Hypothalamus (tissue), 51 donors: ENCODE results near the gene HMHB1.
"Not testable (repeated sequence)": the region's sequence is repeated elsewhere in the genome, so short reads cannot be mapped to it uniquely, and the experiment has no call there.

ENCODE experiments used
- DNase-seq, 51 donors: peaks; one replicate each; lab custom pipeline; 2025; lab: John Stamatoyannopoulos, UW

HMHB1 gene

GRCh38 chr5:143800715-143801114 lies 11.2 kb upstream of the HMHB1 start:
- no peak for DNase-seq

GRCh38 chr5:143801252-143801939 lies 10.6 kb upstream of the HMHB1 start:
- DNase-seq = no peak

DNA sequence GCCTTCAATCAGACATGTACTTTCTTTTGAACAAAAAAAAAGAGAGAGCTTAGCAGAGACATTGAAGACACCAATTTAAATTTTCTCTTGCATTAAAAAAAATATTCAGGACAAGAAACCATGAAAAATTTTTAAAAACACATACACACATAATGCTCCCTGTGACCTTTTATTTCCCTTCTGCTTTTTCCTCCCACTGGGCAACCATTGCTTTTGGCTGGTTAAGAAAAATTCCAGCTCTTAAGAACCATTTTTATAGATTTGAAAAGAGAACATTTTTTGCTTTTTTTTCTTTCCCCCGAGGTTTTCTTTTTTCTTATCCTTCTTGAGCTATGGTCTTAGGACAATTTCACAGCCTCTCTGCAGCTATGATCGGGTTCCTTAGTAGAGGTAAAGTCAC lies 6.1 kb upstream of the HMHB1 start:
- DNase-seq = no peak

GRCh38 chr5:143806579-143806978 lies 5.4 kb upstream of the HMHB1 start:
- no peak for DNase-seq

GRCh38 chr5:143807401-143807800 lies 4.6 kb upstream of the HMHB1 start:
- DNase-seq = no peak

- not testable (repeated sequence) for DNase-seq
Measured at GRCh38 chr5:143816370-143816769, 4.4 kb downstream of the HMHB1 start.

DNA sequence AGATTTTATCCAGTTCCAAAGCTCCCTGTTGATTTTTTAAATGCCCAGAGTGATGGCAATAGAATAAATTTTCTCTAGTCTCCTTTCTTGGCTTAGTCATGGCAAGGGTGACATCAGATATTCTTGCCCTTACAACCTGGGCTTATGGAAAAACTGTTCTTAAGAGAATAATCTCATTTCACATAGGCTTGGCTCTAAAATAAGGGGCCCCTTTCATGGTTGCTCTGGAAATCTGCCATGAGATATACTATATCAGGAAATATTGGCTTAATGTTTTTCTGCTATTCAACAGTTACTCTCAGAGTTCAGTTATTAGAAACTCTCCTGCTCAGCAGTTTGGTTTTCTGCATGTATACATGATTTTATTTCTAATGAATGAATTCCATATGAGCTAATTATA lies 7.8 kb downstream of the HMHB1 start:
- DNase-seq = no peak

DNA sequence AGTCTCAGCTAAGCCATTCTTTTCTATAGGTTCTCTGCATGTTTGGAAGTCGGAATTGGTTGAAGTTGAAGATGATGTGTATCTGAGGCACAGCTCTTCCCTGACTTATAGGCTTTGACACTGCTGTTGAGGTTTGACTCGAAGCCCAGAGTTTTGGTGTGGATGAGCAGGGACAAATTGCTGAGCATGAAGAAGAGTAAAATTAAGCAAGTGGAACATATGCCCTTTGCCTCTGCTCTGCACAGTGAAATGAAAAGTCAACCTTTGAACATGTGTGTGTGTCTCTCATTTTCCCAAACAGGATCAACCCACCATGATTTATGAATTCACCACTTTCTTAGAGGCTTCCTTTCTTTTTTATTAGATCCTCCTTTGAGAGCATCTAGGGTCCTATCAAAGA lies 8.5 kb downstream of the HMHB1 start:
- no peak for DNase-seq

DNA sequence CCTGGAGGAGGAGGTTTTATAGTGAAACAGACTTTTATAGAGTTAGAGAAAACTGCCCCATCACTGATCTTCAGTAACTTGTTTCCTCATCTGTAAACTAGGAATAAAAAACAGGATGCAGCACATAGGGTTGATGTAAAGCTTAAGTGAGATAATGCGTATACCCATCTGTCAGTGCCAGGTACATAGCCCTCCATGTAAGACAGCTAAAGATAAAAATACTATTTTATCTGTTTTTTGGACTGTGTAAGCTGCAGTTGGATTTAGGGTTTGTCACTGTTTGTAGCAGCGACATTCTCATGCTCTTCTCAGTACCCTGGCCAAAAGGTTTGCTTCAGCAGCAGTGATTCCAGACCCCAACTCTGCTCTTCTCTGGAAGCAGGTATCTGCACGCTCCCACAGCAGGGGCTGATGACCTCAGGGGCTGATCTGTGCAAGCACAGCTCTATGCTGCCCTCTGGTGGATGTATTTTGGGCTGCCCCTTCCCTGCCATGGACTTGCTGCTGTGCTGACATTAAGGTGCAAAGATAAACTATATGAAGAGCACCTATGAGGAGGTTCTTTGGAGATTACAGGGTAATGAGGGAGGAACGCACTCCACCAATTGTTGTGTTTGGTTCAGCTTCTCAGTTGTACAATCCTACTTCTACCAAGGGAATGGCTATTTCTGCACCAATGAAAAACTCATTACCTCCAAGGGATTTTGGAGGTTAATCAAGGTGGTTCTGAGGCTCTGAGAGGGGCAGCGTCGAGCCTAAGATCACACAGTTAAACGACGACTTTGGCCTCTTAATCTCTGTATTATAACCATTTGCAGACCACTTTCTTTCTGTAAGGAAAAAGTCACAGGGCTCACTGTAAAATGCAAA lies 13.1 kb downstream of the HMHB1 start:
- peak in 50 of 51 donors; percentile 3 to 84 (median 50) for DNase-seq

DNA sequence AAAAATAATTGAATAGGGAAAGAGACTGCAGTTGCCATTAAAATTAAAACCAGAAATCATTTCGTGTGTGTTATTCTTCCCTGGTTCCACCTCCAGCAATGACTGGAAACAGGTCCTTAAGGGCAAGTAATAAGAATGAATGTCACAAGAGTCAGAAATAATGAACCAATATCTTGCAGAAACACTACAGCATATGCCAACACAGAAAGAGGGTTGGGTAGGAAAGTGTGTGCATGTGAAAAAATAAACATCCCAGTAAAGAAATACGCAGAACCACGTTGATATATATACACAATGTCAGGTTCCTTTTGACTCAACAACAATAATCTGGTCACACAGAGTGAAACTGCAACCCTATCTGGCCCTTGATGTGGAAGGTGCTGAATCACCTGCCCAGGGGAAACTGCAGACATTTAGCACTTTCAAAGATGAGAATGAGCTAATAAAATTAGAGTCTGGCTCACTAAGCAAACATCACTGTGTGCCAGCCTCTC lies 15.0 kb downstream of the HMHB1 start:
- no peak for DNase-seq

DNA sequence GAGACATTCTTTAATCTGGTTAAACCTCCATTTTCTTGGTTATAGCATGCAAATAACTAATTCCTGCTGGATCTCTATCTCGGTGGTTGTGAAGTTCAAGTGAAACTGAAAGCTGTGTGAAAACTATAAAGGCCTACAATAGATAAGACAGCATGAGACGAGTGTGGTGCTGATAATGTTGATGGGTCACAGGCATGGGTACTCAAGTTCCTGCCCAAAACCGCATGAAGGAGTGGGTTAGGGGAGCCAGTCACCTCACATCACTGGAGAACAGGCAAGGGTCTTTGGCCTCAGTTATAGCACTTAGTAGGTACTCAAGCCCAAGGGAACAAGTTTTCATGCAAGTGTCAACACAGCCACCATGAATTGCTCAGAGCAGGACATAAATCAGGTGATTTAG lies 16.7 kb downstream of the HMHB1 start:
- DNase-seq = no peak

GRCh38 chr5:143833177-143833576 lies 21.2 kb downstream of the HMHB1 start:
- no peak for DNase-seq

- no peak for DNase-seq
Measured at GRCh38 chr5:143835251-143835650, 23.3 kb downstream of the HMHB1 start.

DNA sequence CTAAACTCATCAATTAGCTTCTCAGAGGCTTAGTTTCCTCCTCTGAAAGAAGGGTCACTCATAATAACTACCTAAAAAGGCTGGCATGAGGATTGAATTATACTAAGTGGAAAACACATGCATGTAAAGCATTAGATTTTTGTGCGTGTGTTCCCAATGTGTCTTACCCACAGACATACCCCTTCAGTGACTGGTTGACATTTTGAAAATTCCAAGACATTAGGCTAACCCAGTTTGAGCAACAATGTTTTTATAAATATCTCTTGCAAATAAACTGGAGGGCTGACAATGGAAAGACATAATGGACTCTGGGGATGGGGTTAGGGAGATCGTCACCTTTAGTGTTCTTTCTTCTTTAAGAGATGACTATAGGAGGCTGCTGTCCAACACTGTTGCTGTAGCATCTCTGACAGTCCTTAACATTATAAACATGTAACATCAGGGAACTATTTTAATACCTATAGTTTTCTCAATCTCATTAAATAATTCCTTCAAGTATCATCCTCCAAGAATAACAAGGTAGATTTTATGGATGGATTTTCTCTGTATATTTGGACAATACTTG lies 24.3 kb downstream of the HMHB1 start:
- no peak for DNase-seq

DNA sequence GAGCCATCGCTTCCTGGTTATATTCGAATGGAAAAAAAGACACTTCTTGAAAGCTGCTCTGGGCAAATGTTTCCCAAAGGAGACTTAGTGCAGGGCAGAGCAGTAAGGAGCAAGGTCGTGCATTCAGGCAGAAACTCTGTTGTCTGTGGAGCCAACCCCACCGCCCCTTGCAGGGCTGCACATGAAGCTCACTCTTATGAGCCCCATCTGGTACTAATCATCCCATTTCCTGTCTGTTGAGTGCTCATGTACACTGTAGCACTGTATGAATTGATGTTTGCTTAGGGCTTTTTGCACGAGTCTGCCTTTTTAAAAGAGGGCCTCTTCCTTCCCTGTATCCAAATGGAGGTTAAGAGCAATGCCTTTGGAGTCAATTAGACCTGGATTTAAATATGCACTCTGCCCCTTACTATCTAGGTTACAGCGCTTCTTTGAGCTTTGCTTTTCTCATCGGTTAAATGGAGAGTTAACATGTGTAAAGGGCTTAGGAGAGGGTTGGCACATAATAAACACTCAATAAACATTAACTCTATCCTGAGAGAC lies 25.4 kb downstream of the HMHB1 start:
- DNase-seq = no peak

DNA sequence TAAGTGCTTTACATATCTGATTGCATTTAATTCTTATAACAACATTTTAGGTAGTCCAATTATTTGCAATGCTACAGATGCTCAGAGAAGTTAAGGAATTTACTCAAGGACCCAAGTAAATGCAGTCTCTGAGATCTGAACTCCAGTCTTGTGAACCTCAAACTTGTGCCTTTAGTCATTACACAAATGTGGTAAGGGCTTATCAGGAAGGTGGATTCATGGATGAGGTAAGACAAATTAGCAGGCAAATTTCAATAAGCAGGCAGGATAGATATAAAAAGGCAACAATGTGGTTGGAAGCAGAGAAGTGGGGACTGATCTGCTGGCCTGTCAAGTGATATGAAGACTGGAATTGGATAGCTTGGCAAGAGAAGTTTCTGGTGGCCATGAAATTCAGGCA lies 29.5 kb downstream of the HMHB1 start:
- DNase-seq = no peak

DNA sequence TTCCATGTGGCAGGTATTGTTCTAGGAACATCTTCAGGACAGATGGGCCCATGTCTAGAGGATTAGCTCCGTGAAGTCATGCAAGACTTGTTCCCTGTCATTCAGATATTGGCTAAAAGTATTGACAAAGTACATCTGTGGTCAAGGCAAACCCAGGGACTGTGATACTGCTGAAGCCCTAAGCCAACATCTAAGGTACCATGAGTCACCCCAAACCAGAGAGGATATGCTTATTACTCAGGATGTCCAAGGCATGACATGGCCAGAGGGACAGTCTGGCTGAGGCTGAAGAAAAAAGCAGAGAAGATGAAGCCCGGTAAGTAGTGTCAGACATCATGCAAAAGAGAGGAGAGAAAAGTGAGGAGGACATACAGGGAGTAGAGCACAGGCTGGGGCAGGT lies 31.0 kb downstream of the HMHB1 start:
- DNase-seq = no peak

DNA sequence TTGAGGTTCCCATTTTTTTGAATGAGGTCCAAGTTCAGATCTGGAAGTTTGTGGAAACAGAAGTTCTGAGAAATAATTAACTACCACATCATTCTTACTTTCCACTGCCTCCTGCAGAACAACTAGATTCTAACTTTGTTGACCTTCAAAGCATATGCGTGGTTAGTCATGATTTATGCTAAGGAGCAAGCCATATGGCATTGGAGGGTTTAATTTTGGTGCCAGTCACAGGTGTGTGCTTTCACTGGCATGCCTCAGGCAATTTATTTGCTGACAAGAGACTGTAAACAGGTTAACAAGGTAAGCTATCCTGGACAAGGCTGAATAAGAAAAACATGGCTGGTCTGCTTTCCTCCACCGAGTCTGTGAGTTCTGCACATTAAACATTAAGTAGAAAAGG lies 31.5 kb downstream of the HMHB1 start:
- DNase-seq = no peak

DNA sequence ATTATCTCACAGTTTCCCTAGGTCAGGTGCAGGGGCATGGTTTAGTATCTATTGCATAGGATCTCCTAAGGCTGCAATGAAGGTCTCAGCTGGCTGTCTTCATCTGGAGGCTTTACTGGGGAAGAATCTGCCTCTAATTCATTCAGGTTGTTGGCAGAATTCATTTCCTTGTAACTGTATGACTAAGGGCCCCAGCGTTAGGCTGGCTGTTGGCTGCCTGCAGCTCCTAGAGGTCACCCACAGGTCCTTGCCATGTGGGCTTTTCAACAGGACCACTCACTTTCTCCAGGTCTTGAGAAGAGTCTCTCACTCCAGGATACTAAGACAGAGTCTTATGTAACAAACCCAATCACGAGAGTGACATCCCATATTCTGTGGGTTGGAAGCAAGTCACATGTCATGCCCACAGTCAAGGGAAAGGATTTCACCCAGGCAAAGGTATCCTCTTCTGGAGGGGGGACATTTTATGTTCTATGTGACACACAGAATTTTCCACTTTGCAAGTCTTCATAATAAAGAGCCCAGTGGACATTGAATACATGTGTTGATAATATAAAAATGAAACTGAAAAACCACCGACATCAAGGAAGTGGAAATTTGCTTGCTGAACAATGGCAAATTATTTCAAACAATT lies 38.2 kb downstream of the HMHB1 start:
- no peak for DNase-seq

- no peak for DNase-seq
Measured at GRCh38 chr5:143851383-143851782, 39.4 kb downstream of the HMHB1 start.

- no peak for DNase-seq
Measured at GRCh38 chr5:143860211-143860610, 48.2 kb downstream of the HMHB1 start.
